ENCODE data around the gene CCDC68.

GRCh38 chr18:54856105-54856646 is 103.1 kb downstream of the CCDC68 start:
- TF ChIP-seq EZH2 (IDR thresholded peaks at IDR 0.05; ENCODE audit: insufficient read depth, poor library complexity, severe bottlenecking), result no peak
- TF ChIP-seq EZH2phosphoT487 (IDR thresholded peaks at IDR 0.05; ENCODE audit: insufficient read depth, low read depth), result no peak

Measured in GM23248 (cell line).